Fibroblast of mammary gland (primary cell): ENCODE results near the gene ATP6AP1.
A peak's percentile ranks its signal among the peaks of the same experiment; 100 is the strongest.

Experiments used
- DNase-seq: peaks from one replicate; pipeline ENCODE4 v3.0.0-alpha.2; 2010; ENCODE audit warnings: low read depth
- H3K4me3 ChIP-seq: 2 replicates; pipeline ENCODE4 v1.5.1; 2011; ENCODE audit warnings: low read depth, mild to moderate bottlenecking, low read length, moderate library complexity; ENCODE audit not compliant: control insufficient read depth
- CTCF ChIP-seq: conservative IDR thresholded peaks from 2 replicates; pipeline ENCODE4 v1.5.1; 2011; ENCODE audit warnings: low read depth, low read length, inconsistent platforms; ENCODE audit not compliant: control insufficient read depth, insufficient read depth

Gene ATP6AP1

GRCh38 chrX:154471839-154472684 lies 43.6 kb downstream of the ATP6AP1 start:
- DNase-seq: no peak
- TF ChIP-seq CTCF: no peak

GRCh38 chrX:154472685-154473632 lies 44.5 kb downstream of the ATP6AP1 start:
- no peak for TF ChIP-seq CTCF
- H3K4me3 ChIP-seq: no peak overlapping the region
- DNase-seq: no peak

More at GRCh38 chrX:154471839-154472684, 43.6 kb downstream of the ATP6AP1 start:
- H3K4me3 ChIP-seq: no peak overlapping the region

- DNase-seq: no peak
- H3K4me3 ChIP-seq: no peak overlapping the region
- no peak for TF ChIP-seq CTCF
Measured at GRCh38 chrX:154473683-154474082, 45.2 kb downstream of the ATP6AP1 start.

- DNase-seq: no peak
- TF ChIP-seq CTCF: no peak
- no peak overlapping the region for H3K4me3 ChIP-seq
Measured at GRCh38 chrX:154476821-154477220, 48.3 kb downstream of the ATP6AP1 start.

- peak overlapping the region; percentile 49 for H3K4me3 ChIP-seq
- DNase-seq: no peak
- no peak for TF ChIP-seq CTCF
Measured at GRCh38 chrX:154477891-154478477, 49.5 kb downstream of the ATP6AP1 start.
